ENCODE results near the gene ACSL6.

ACSL6 gene

DNA sequence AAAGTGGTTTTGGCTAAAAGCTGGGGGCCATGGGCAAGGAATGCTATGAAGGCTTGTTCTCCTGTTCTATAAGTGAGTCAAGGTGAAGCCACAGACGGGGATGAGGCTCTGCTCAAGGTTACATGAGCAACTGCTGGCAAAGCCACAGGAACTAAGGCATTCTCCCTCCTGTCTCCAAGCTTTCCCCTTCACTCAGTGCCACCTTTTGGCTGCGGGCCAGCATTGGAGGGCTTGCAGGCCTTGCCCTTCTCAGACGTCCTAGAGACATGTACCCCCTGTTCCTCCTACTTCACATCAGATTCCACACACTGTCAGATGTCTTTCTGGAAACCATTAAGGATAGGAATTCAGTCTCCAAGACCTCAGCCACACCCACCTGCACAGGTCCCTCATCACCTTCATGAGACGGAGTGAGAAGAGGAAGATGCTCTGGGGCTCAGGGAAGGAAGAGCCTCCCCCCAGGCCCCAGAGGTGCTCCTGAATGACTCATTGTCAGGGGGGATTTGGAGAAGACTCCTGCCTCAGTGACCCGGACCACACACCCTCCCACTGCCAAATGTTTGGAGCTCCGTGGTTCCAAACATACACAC lies 45.5 kb downstream of the ACSL6 start:
- H2BK12ac ChIP-seq (ENCODE audit: low read length in 2 of 2): no peak overlapping the region
- no peak overlapping the region for H3K4me3 ChIP-seq (ENCODE audit: insufficient read depth in 1 of 2, low read depth in 1 of 2, low read length in 2 of 2)
- 74% methylated on average over 6 of the region's 6 CpGs for WGBS
- no peak overlapping the region for H2BK5ac ChIP-seq (ENCODE audit: low read depth, low read length, poor library complexity, severe bottlenecking)
- H3K23ac ChIP-seq (ENCODE audit: low read length in 2 of 2): no peak overlapping the region
- H3K36me3 ChIP-seq (ENCODE audit: control insufficient read depth in 1 of 2, insufficient read depth in 2 of 2, low read depth in 1 of 2, low read length in 2 of 2): no peaks in the 10 kb centered on the region
- DNase-seq: no peak
- H3K9me3 ChIP-seq (ENCODE audit: control insufficient read depth, low read length): no peaks in the 10 kb centered on the region
- H3K9ac ChIP-seq (ENCODE audit: low read length): no peak overlapping the region
- H3K18ac ChIP-seq (ENCODE audit: low read depth in 1 of 2, low read length in 2 of 2): no peak overlapping the region
- H2AK5ac ChIP-seq (ENCODE audit: low read length, severe bottlenecking): no peak overlapping the region
- no peak overlapping the region for H3K4ac ChIP-seq (ENCODE audit: low read depth in 1 of 2, low read length in 2 of 2)
- no peak overlapping the region for H2AFZ ChIP-seq (ENCODE audit: low read depth, low read length)
- H3K14ac ChIP-seq (ENCODE audit: low read length in 2 of 2): no peak overlapping the region
- H3K4me1 ChIP-seq (ENCODE audit: control insufficient read depth, insufficient read depth, low read depth, low read length): no peaks in the 10 kb centered on the region
- H3K79me1 ChIP-seq (replicated peaks; ENCODE audit: low read length, poor library complexity, severe bottlenecking): no peaks in the 10 kb centered on the region
- H3K27me3 ChIP-seq (ENCODE audit: control insufficient read depth in 1 of 2, insufficient read depth in 1 of 2, low read length in 2 of 2): no peaks in the 10 kb centered on the region
- no peak overlapping the region for H2BK120ac ChIP-seq (ENCODE audit: low read depth, low read length)
- no peak overlapping the region for H3K4me2 ChIP-seq (ENCODE audit: low read length, poor library complexity, severe bottlenecking)
- no peak overlapping the region for H3K27ac ChIP-seq (ENCODE audit: low read length, poor library complexity, severe bottlenecking)
- H4K91ac ChIP-seq (ENCODE audit: low read length): no peak overlapping the region
- H2BK15ac ChIP-seq (ENCODE audit: low read depth, poor library complexity, severe bottlenecking): no peak overlapping the region
- no peak overlapping the region for H4K8ac ChIP-seq (ENCODE audit: low read length)

DNA sequence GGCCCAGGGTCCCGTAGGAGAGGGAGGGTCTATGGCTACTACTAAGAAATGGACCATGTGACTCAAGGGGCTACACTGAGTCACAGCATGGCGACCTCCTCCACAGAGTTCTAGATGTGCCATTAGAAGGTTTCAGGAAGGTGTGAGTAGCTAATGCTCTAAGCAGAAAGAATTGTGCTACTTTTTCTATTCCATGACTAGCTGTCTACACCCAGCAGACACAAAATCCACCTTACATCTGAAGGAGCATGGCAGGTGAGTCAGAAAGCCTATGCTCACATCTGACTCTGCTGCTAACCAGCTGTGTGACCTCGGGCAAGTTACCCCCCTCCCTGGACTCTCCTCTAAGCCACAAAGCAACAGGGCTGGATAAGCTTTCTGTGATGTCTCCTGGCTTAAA lies 51.6 kb downstream of the ACSL6 start:
- no peak for DNase-seq
- Histone ChIP-seq H3K79me1 (replicated peaks; ENCODE audit: low read length, poor library complexity, severe bottlenecking) (no peaks in the 10 kb centered on the region), H4K8ac (ENCODE audit: low read length) (no peak overlapping the region), H3K27me3 (ENCODE audit: control insufficient read depth in 1 of 2, insufficient read depth in 1 of 2, low read length in 2 of 2) (no peaks in the 10 kb centered on the region), H3K4me2 (ENCODE audit: low read length, poor library complexity, severe bottlenecking) (no peak overlapping the region), H3K4me3 (ENCODE audit: insufficient read depth in 1 of 2, low read depth in 1 of 2, low read length in 2 of 2) (no peak overlapping the region), H2BK5ac (ENCODE audit: low read depth, low read length, poor library complexity, severe bottlenecking) (no peak overlapping the region), H3K9ac (ENCODE audit: low read length) (no peak overlapping the region), H2BK120ac (ENCODE audit: low read depth, low read length) (no peak overlapping the region), H3K36me3 (ENCODE audit: control insufficient read depth in 1 of 2, insufficient read depth in 2 of 2, low read depth in 1 of 2, low read length in 2 of 2) (no peaks in the 10 kb centered on the region), H3K4me1 (ENCODE audit: control insufficient read depth, insufficient read depth, low read depth, low read length) (no peaks in the 10 kb centered on the region), H3K23ac (ENCODE audit: low read length in 2 of 2) (no peak overlapping the region), H3K27ac (ENCODE audit: low read length, poor library complexity, severe bottlenecking) (no peak overlapping the region), H3K14ac (ENCODE audit: low read length in 2 of 2) (no peak overlapping the region), H3K4ac (ENCODE audit: low read depth in 1 of 2, low read length in 2 of 2) (no peak overlapping the region), H3K9me3 (ENCODE audit: control insufficient read depth, low read length) (no peaks in the 10 kb centered on the region), H4K91ac (ENCODE audit: low read length) (no peak overlapping the region), H3K18ac (ENCODE audit: low read depth in 1 of 2, low read length in 2 of 2) (no peak overlapping the region), H2AK5ac (ENCODE audit: low read length, severe bottlenecking) (no peak overlapping the region), H2BK15ac (ENCODE audit: low read depth, poor library complexity, severe bottlenecking) (no peak overlapping the region), H2AFZ (ENCODE audit: low read depth, low read length) (no peak overlapping the region), H2BK12ac (ENCODE audit: low read length in 2 of 2) (no peak overlapping the region)
- 64% methylated on average over 2 of the region's 3 CpGs for WGBS

DNA sequence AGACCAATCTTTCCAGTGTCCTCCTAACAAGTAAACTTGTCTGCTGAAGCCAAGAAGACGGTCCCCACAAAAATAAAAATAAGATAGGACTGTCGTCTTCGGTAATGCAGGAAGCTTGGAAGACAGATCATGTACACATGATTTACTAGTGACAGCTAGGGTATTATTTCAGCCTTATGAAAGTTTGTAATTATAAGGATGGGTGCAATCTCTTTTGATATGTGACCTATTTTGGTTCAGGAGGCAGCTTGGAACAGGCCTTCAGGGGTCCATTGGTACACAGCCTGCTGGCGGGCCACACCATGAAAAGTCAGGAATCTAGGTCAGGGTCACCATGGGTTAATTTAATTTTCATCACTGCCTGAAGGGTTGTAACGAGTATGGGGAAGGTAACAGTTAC lies 52.3 kb downstream of the ACSL6 start:
- H2BK12ac ChIP-seq (ENCODE audit: low read length in 2 of 2): no peak overlapping the region
- no peak overlapping the region for H3K18ac ChIP-seq (ENCODE audit: low read depth in 1 of 2, low read length in 2 of 2)
- no peaks in the 10 kb centered on the region for H3K79me1 ChIP-seq (replicated peaks; ENCODE audit: low read length, poor library complexity, severe bottlenecking)
- H4K8ac ChIP-seq (ENCODE audit: low read length): no peak overlapping the region
- H3K9ac ChIP-seq (ENCODE audit: low read length): no peak overlapping the region
- no peaks in the 10 kb centered on the region for H3K4me1 ChIP-seq (ENCODE audit: control insufficient read depth, insufficient read depth, low read depth, low read length)
- no peak overlapping the region for H3K4me3 ChIP-seq (ENCODE audit: insufficient read depth in 1 of 2, low read depth in 1 of 2, low read length in 2 of 2)
- H2BK120ac ChIP-seq (ENCODE audit: low read depth, low read length): no peak overlapping the region
- no peak overlapping the region for H3K27ac ChIP-seq (ENCODE audit: low read length, poor library complexity, severe bottlenecking)
- no peak overlapping the region for H3K4ac ChIP-seq (ENCODE audit: low read depth in 1 of 2, low read length in 2 of 2)
- H2AK5ac ChIP-seq (ENCODE audit: low read length, severe bottlenecking): no peak overlapping the region
- no peaks in the 10 kb centered on the region for H3K36me3 ChIP-seq (ENCODE audit: control insufficient read depth in 1 of 2, insufficient read depth in 2 of 2, low read depth in 1 of 2, low read length in 2 of 2)
- no peak overlapping the region for H3K23ac ChIP-seq (ENCODE audit: low read length in 2 of 2)
- 96% methylated on average over 4 of the region's 5 CpGs for WGBS
- H3K4me2 ChIP-seq (ENCODE audit: low read length, poor library complexity, severe bottlenecking): no peak overlapping the region
- H3K9me3 ChIP-seq (ENCODE audit: control insufficient read depth, low read length): no peaks in the 10 kb centered on the region
- H3K14ac ChIP-seq (ENCODE audit: low read length in 2 of 2): no peak overlapping the region
- peaks cover 0 to 5% of the 10 kb centered on the region in 2 experiments for H3K27me3 ChIP-seq (ENCODE audit: control insufficient read depth in 1 of 2, insufficient read depth in 1 of 2, low read length in 2 of 2)
- no peak for DNase-seq
- H2BK15ac ChIP-seq (ENCODE audit: low read depth, poor library complexity, severe bottlenecking): no peak overlapping the region
- no peak overlapping the region for H4K91ac ChIP-seq (ENCODE audit: low read length)
- no peak overlapping the region for H2BK5ac ChIP-seq (ENCODE audit: low read depth, low read length, poor library complexity, severe bottlenecking)
- H2AFZ ChIP-seq (ENCODE audit: low read depth, low read length): no peak overlapping the region

DNA sequence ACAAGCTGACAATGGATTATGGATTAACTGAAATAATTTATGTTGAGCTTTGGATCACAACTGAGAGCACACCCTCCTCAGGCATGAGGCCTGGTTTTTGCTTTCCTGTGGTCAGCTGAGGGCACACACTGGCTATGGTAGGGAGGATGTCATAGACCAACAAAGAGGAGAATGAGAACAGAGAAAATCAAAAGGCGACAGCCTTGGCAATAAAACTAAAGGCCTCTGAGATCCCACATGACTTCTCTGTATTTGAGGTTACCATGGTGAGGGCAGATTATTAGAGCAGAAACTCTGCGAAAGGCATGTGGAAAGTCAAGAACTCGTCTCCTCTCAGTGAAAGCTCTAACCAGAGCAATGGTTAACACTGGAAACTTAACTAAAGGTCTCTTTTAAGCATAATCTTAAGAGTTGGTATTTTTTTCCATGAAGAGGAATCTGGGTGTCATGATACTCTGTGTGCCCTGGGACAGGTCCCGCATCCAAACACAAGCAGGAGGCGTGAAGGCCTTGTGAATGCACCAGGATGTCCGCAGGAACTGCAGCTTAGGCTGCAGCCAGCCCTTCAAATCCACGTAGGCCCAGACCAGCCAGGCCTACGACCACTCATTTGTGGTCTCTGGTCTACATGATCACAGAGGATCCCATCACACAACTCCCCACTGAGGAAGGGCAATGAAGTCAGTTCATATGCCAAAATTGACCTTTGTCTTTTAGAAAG lies 53.6 kb downstream of the ACSL6 start:
- no peak overlapping the region for H3K27ac ChIP-seq (ENCODE audit: low read length, poor library complexity, severe bottlenecking)
- no peak overlapping the region for H4K8ac ChIP-seq (ENCODE audit: low read length)
- H2BK15ac ChIP-seq (ENCODE audit: low read depth, poor library complexity, severe bottlenecking): no peak overlapping the region
- no peaks in the 10 kb centered on the region for H3K9me3 ChIP-seq (ENCODE audit: control insufficient read depth, low read length)
- no peak overlapping the region for H3K18ac ChIP-seq (ENCODE audit: low read depth in 1 of 2, low read length in 2 of 2)
- no peak overlapping the region for H3K9ac ChIP-seq (ENCODE audit: low read length)
- no peaks in the 10 kb centered on the region for H3K36me3 ChIP-seq (ENCODE audit: control insufficient read depth in 1 of 2, insufficient read depth in 2 of 2, low read depth in 1 of 2, low read length in 2 of 2)
- 90% methylated on average over 7 of the region's 8 CpGs for WGBS
- H3K4me2 ChIP-seq (ENCODE audit: low read length, poor library complexity, severe bottlenecking): no peak overlapping the region
- no peak overlapping the region for H3K23ac ChIP-seq (ENCODE audit: low read length in 2 of 2)
- H2AK5ac ChIP-seq (ENCODE audit: low read length, severe bottlenecking): no peak overlapping the region
- no peak overlapping the region for H3K4me3 ChIP-seq (ENCODE audit: insufficient read depth in 1 of 2, low read depth in 1 of 2, low read length in 2 of 2)
- no peak overlapping the region for H2BK5ac ChIP-seq (ENCODE audit: low read depth, low read length, poor library complexity, severe bottlenecking)
- DNase-seq: no peak
- no peak overlapping the region for H2BK12ac ChIP-seq (ENCODE audit: low read length in 2 of 2)
- H2AFZ ChIP-seq (ENCODE audit: low read depth, low read length): no peak overlapping the region
- no peaks in the 10 kb centered on the region for H3K79me1 ChIP-seq (replicated peaks; ENCODE audit: low read length, poor library complexity, severe bottlenecking)
- H2BK120ac ChIP-seq (ENCODE audit: low read depth, low read length): no peak overlapping the region
- H3K4me1 ChIP-seq (ENCODE audit: control insufficient read depth, insufficient read depth, low read depth, low read length): no peaks in the 10 kb centered on the region
- no peak overlapping the region for H3K4ac ChIP-seq (ENCODE audit: low read depth in 1 of 2, low read length in 2 of 2)
- H3K27me3 ChIP-seq (ENCODE audit: control insufficient read depth in 1 of 2, insufficient read depth in 1 of 2, low read length in 2 of 2): peaks cover 0 to 5% of the 10 kb centered on the region in 2 experiments
- H3K14ac ChIP-seq (ENCODE audit: low read length in 2 of 2): no peak overlapping the region
- H4K91ac ChIP-seq (ENCODE audit: low read length): no peak overlapping the region

Measured in mesenchymal stem cell (in vitro differentiated cells and primary cell).